Hepatocyte (in vitro differentiated cells): Measurements from ENCODE around the gene NFIA.

Experiments
- EZH2 ChIP-seq: fragments of 200-600 bp; sonication (generic); IDR thresholded peaks from 2 replicates; pipeline ENCODE4 v1.6.1; 2016; ENCODE audit warnings: antibody characterized with exemption, mild to moderate bottlenecking, borderline replicate concordance
- TF ChIP-seq, protein P1 (sequence below): fragments of 200-600 bp; sonication (generic); IDR thresholded peaks from 2 replicates; pipeline ENCODE4 v1.5.1; 2016; ENCODE audit warnings: antibody characterized with exemption, mild to moderate bottlenecking; ENCODE audit not compliant: poor library complexity

- TF ChIP-seq, protein P1, sequence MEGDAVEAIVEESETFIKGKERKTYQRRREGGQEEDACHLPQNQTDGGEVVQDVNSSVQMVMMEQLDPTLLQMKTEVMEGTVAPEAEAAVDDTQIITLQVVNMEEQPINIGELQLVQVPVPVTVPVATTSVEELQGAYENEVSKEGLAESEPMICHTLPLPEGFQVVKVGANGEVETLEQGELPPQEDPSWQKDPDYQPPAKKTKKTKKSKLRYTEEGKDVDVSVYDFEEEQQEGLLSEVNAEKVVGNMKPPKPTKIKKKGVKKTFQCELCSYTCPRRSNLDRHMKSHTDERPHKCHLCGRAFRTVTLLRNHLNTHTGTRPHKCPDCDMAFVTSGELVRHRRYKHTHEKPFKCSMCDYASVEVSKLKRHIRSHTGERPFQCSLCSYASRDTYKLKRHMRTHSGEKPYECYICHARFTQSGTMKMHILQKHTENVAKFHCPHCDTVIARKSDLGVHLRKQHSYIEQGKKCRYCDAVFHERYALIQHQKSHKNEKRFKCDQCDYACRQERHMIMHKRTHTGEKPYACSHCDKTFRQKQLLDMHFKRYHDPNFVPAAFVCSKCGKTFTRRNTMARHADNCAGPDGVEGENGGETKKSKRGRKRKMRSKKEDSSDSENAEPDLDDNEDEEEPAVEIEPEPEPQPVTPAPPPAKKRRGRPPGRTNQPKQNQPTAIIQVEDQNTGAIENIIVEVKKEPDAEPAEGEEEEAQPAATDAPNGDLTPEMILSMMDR, result no peak
- TF ChIP-seq EZH2, result no peak
Observed at GRCh38 chr1:61092642-61093041, 10.3 kb downstream of the NFIA start.
